ENCODE data around the gene RTP3.

The RTP3 gene

DNA sequence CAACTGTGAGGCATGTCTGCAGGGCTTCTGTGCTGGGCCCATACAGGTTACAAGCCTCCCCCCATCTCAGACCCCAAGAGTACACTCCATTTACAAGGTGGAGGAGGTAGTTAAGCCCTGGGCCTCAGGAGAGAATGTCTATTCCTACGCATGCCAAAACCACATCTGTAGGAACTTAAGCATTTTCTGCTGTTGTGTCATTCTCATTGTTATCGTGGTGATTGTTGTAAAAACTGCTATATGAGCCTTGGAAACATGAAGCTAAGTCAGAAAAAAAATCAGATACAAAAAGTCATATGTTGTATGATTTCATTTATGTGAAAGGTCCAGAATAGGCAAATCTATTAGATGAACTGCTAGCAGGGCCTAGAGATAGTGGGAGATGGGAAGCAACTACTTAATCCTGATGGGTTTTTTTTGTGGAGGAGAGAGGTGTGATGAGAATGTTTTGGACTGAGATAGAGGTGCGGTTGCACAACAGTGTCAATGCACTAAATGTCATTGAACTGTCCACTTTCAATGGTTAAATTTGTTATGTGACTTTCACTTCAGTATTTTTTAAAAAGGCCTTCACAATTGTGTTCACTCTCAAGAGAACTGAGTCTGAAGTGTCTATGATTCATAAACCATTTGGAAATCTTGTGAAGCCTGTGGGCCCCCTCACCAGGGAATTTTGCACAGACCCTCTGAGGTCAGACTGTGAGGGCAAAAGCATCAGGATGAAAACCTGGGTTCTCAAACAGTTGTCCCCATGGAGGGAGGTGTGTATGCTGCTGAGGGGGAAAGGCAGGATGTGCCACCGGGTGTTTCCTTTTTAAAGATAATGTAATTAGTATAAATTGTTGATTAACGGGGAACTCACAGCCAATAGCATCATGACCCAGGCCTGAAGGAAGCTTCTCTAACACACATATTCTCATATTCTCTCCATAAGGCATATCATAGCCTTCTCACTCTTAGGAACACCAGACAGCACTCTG lies 3.2 kb downstream of the RTP3 start:
- Histone ChIP-seq H3K36me3 (ENCODE audit: control insufficient read depth in 1 of 2, insufficient read depth in 2 of 2, low read length in 2 of 2) (no peaks in the 10 kb centered on the region), H3K9ac (ENCODE audit: low read depth in 1 of 2, low read length in 2 of 2) (no peak overlapping the region), H3K9me3 (ENCODE audit: control insufficient read depth in 1 of 2, low read length in 2 of 2) (no peaks in the 10 kb centered on the region), H3K4me1 (ENCODE audit: control insufficient read depth in 1 of 2, insufficient read depth in 2 of 2, low read length in 2 of 2) (no peaks in the 10 kb centered on the region), H3K27me3 (ENCODE audit: control insufficient read depth in 1 of 2, insufficient read depth in 2 of 2, low read length in 2 of 2) (no peaks in the 10 kb centered on the region), H3K4me3 (ENCODE audit: low read depth in 1 of 2, low read length in 2 of 2) (no peak overlapping the region), H3K27ac (ENCODE audit: low read depth, low read length) (no peak overlapping the region)

DNA sequence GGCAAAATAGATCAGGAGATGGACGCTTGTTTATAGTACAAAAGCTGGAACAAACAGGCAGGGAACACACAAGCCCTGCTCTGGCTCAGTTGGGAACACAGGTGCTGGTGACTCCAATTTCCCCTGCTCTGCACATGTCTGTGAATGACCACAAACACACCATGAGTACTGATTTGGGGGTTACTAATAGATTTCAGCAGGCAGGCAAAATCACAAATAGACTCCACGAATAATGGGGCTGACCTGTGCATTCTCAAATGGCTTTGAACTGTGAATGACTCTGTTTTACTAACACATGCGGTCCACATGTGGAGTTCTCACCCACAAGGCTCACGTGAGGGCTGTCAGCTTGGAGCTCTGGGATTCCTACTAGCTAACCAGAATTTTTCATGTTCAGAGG lies 3.9 kb downstream of the RTP3 start:
- Histone ChIP-seq H3K4me1 (ENCODE audit: control insufficient read depth in 1 of 2, insufficient read depth in 2 of 2, low read length in 2 of 2) (no peaks in the 10 kb centered on the region), H3K27ac (ENCODE audit: low read depth, low read length) (no peak overlapping the region), H3K27me3 (ENCODE audit: control insufficient read depth in 1 of 2, insufficient read depth in 2 of 2, low read length in 2 of 2) (no peaks in the 10 kb centered on the region), H3K9me3 (ENCODE audit: control insufficient read depth in 1 of 2, low read length in 2 of 2) (no peaks in the 10 kb centered on the region), H3K36me3 (ENCODE audit: control insufficient read depth in 1 of 2, insufficient read depth in 2 of 2, low read length in 2 of 2) (no peaks in the 10 kb centered on the region), H3K9ac (ENCODE audit: low read depth in 1 of 2, low read length in 2 of 2) (no peak overlapping the region), H3K4me3 (ENCODE audit: low read depth in 1 of 2, low read length in 2 of 2) (no peak overlapping the region)

DNA sequence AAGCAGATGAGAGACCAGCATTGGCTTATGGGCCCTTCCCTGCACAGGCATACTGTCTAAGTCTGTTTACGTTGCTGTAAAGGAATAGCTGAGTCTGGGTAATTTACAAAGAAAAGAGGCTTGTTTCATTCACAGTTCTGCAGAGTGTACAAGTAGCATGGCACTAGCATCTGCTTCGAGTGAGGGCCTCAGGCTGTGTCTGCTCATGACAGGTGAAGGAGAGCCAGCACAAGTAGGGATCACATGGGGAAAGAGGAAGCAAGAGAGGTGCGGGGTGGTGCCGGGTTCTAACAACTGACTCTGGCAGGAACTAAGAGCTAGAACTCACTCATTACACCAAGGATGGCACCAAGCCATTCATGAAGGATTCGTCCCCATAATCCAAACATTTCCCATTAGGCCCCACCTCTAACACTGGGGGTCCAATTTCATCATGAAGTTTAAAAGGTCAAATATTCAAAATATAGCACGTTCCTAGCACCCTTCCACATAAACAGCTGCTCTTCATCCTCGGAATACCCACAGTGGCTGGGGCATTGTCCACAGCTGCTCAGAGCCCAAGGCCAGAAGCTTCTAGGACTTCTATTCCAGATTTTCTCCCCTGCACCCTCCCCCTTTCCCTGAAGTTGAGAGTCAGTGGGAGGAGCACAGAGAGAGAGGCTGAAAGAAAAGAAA lies 5.6 kb downstream of the RTP3 start:
- Histone ChIP-seq H3K27me3 (ENCODE audit: control insufficient read depth in 1 of 2, insufficient read depth in 2 of 2, low read length in 2 of 2) (no peaks in the 10 kb centered on the region), H3K4me1 (ENCODE audit: control insufficient read depth in 1 of 2, insufficient read depth in 2 of 2, low read length in 2 of 2) (no peaks in the 10 kb centered on the region), H3K27ac (ENCODE audit: low read depth, low read length) (no peak overlapping the region), H3K9me3 (ENCODE audit: control insufficient read depth in 1 of 2, low read length in 2 of 2) (no peaks in the 10 kb centered on the region), H3K36me3 (ENCODE audit: control insufficient read depth in 1 of 2, insufficient read depth in 2 of 2, low read length in 2 of 2) (no peaks in the 10 kb centered on the region), H3K4me3 (ENCODE audit: low read depth in 1 of 2, low read length in 2 of 2) (no peak overlapping the region), H3K9ac (ENCODE audit: low read depth in 1 of 2, low read length in 2 of 2) (no peak overlapping the region)

DNA sequence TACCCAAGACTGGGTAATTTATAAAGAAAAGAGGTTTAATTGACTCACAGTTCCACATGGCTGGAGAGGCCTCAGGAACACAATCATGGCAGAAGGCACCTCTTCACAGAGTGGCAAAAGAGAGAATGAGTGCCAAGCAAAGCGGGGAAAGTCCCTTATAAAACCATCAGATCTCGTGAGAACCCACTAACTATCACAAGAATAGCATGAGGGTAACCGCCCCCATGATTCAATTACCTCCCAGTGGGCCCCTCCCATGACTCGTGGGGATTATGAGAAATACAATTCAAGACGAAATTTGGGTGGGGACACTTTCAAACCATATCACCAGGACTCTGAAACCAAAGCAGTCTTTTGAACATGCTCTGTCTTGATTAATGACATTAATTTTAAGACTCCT lies 7.0 kb downstream of the RTP3 start:
- Histone ChIP-seq H3K9ac (ENCODE audit: low read depth in 1 of 2, low read length in 2 of 2) (no peak overlapping the region), H3K9me3 (ENCODE audit: control insufficient read depth in 1 of 2, low read length in 2 of 2) (no peaks in the 10 kb centered on the region), H3K4me3 (ENCODE audit: low read depth in 1 of 2, low read length in 2 of 2) (no peak overlapping the region), H3K36me3 (ENCODE audit: control insufficient read depth in 1 of 2, insufficient read depth in 2 of 2, low read length in 2 of 2) (no peaks in the 10 kb centered on the region), H3K4me1 (ENCODE audit: control insufficient read depth in 1 of 2, insufficient read depth in 2 of 2, low read length in 2 of 2) (no peaks in the 10 kb centered on the region), H3K27ac (ENCODE audit: low read depth, low read length) (no peak overlapping the region), H3K27me3 (ENCODE audit: control insufficient read depth in 1 of 2, insufficient read depth in 2 of 2, low read length in 2 of 2) (no peaks in the 10 kb centered on the region)

DNA sequence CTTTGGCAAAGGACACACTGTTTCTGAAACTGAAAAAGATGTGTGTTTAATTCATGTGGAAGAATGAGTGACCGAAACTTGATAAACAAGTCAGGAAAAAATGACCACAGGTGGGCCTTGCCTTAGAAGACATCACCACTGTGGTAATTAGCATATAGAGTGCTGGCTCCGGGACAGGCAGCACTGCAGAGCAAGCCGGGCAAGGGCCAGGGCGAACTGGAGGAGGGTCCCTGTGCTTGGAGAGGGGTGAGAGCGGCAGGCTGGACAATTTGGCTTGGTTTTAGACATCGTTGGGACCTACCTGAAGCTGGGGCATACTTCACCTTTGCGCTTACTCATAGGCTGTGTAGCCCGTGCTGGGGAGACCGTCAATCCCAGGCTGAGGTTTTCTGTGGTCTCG lies 8.2 kb downstream of the RTP3 start:
- no peak overlapping the region for H3K9ac ChIP-seq (ENCODE audit: low read depth in 1 of 2, low read length in 2 of 2)
- no peak overlapping the region for H3K4me3 ChIP-seq (ENCODE audit: low read depth in 1 of 2, low read length in 2 of 2)
- no peaks in the 10 kb centered on the region for H3K27me3 ChIP-seq (ENCODE audit: control insufficient read depth in 1 of 2, insufficient read depth in 2 of 2, low read length in 2 of 2)
- H3K36me3 ChIP-seq (ENCODE audit: control insufficient read depth in 1 of 2, insufficient read depth in 2 of 2, low read length in 2 of 2), result no peaks in the 10 kb centered on the region
- no peak overlapping the region for H3K27ac ChIP-seq (ENCODE audit: low read depth, low read length)
- H3K9me3 ChIP-seq (ENCODE audit: control insufficient read depth in 1 of 2, low read length in 2 of 2), result no peaks in the 10 kb centered on the region
- H3K4me1 ChIP-seq (ENCODE audit: control insufficient read depth in 1 of 2, insufficient read depth in 2 of 2, low read length in 2 of 2), result no peaks in the 10 kb centered on the region

DNA sequence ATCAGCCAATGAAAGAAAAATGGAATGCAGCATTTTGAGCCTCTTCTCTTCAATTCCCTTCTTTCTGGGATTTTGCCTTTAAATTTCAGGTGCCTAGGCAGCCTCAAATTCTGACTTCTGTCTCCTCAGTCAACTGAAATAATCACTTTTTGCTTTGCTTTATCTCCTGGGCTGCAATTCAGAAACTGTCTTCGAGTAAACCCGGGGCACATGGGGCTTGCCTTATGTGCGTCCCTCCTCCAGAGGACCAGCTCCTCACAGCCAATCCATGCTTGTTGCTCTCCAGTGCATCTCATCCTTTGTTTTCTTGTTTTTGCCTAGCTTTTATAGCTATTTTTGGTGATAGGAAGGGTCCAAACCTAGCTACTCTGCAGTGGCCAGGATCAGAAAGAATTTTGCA lies 8.8 kb downstream of the RTP3 start:
- no peaks in the 10 kb centered on the region for H3K9me3 ChIP-seq (ENCODE audit: control insufficient read depth in 1 of 2, low read length in 2 of 2)
- no peaks in the 10 kb centered on the region for H3K36me3 ChIP-seq (ENCODE audit: control insufficient read depth in 1 of 2, insufficient read depth in 2 of 2, low read length in 2 of 2)
- H3K4me1 ChIP-seq (ENCODE audit: control insufficient read depth in 1 of 2, insufficient read depth in 2 of 2, low read length in 2 of 2), result no peaks in the 10 kb centered on the region
- no peak overlapping the region for H3K9ac ChIP-seq (ENCODE audit: low read depth in 1 of 2, low read length in 2 of 2)
- no peak overlapping the region for H3K4me3 ChIP-seq (ENCODE audit: low read depth in 1 of 2, low read length in 2 of 2)
- H3K27ac ChIP-seq (ENCODE audit: low read depth, low read length), result no peak overlapping the region
- no peaks in the 10 kb centered on the region for H3K27me3 ChIP-seq (ENCODE audit: control insufficient read depth in 1 of 2, insufficient read depth in 2 of 2, low read length in 2 of 2)

DNA sequence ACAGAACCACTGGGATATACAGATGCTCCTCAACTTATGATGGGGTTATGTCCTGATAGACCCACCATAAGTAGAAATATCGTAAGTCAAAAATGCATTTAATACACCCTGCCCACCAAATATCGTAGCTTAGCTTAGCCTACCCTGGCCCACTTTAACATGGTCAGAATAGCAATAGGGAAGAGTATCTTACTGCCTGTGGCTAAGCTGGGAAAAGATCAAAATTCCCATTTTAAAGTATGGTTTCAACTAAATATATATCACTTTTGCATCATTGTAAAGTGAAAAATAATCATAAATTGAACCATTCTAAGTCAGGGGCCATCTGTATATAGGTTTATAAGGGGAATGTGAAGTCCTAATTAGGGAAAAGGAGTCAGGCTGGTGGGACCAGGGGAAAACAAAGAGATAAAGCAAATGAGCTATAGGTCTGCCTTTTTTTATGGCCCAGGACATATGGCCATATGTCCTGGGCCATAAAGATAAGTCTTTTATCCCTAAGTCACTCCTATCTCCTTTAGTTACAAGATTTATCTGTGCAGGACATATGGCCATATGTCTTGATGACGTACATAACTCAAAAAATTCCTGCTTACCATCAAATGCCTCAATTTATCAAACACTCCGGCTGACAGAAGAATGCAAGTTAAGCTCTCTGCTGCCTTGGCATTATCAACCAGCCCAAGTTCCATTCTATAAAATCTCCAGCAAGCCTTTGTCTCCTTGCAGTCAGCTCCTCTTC lies 11.2 kb downstream of the RTP3 start:
- Histone ChIP-seq H3K9me3 (ENCODE audit: control insufficient read depth in 1 of 2, low read length in 2 of 2) (no peaks in the 10 kb centered on the region), H3K27ac (ENCODE audit: low read depth, low read length) (no peak overlapping the region), H3K4me1 (ENCODE audit: control insufficient read depth in 1 of 2, insufficient read depth in 2 of 2, low read length in 2 of 2) (no peaks in the 10 kb centered on the region), H3K27me3 (ENCODE audit: control insufficient read depth in 1 of 2, insufficient read depth in 2 of 2, low read length in 2 of 2) (no peaks in the 10 kb centered on the region), H3K36me3 (ENCODE audit: control insufficient read depth in 1 of 2, insufficient read depth in 2 of 2, low read length in 2 of 2) (no peaks in the 10 kb centered on the region), H3K4me3 (ENCODE audit: low read depth in 1 of 2, low read length in 2 of 2) (no peak overlapping the region), H3K9ac (ENCODE audit: low read depth in 1 of 2, low read length in 2 of 2) (no peak overlapping the region)

DNA sequence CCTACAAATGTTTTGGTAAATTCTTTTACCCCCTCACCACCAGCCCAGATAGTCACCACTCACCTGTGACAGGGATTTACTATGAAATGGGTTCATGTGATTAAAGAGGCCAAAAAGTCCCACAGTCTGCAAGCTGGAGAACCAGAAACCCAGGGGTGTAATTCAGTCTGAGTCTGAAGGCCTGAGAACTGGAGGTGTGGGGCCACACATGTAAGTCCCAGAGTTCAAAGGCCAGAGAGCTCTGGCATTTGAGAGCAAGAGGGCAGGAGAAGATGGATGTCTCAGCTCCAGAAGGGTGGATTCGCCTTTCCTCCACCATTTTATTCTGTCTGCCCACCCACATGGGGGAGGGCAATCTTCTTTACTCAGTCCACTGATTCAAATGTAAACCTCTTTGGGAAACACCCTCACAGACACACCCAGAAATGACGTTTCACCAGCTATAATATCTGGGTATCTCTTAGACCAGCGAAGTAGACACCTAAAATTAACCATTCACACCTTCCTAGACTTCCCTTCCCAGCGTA lies 11.9 kb downstream of the RTP3 start:
- Histone ChIP-seq H3K27ac (ENCODE audit: low read depth, low read length) (no peak overlapping the region), H3K4me1 (ENCODE audit: control insufficient read depth in 1 of 2, insufficient read depth in 2 of 2, low read length in 2 of 2) (no peaks in the 10 kb centered on the region), H3K9ac (ENCODE audit: low read depth in 1 of 2, low read length in 2 of 2) (no peak overlapping the region), H3K9me3 (ENCODE audit: control insufficient read depth in 1 of 2, low read length in 2 of 2) (no peaks in the 10 kb centered on the region), H3K36me3 (ENCODE audit: control insufficient read depth in 1 of 2, insufficient read depth in 2 of 2, low read length in 2 of 2) (no peaks in the 10 kb centered on the region), H3K4me3 (ENCODE audit: low read depth in 1 of 2, low read length in 2 of 2) (no peak overlapping the region), H3K27me3 (ENCODE audit: control insufficient read depth in 1 of 2, insufficient read depth in 2 of 2, low read length in 2 of 2) (no peaks in the 10 kb centered on the region)

DNA sequence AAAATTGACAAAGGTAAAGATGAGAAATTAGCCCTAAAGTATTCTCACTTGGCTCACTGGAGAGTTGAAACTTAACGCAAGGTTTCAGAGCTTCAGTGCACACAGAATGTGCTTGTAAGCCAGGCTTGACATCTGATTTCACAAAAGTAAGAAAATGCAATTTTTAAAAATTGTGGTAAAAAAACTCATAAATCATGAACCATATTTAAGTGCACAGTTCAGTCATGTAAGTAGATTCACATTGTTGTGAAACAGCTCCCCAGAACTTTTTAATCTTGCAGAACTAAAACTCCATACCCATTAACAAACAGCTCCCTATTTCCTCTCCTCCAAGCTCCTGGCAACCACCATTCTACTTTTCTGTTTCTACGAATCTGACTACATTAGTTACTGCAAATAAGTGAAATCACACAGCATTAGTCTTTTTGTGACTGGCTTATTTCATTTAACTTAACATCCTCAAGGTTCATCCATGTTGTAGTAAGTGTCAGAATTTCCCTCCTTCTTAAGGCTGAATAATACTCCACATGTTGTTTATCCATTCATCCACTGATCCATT lies 14.5 kb downstream of the RTP3 start:
- Histone ChIP-seq H3K4me3 (ENCODE audit: low read depth in 1 of 2, low read length in 2 of 2) (no peak overlapping the region), H3K9me3 (ENCODE audit: control insufficient read depth in 1 of 2, low read length in 2 of 2) (no peaks in the 10 kb centered on the region), H3K9ac (ENCODE audit: low read depth in 1 of 2, low read length in 2 of 2) (no peak overlapping the region), H3K36me3 (ENCODE audit: control insufficient read depth in 1 of 2, insufficient read depth in 2 of 2, low read length in 2 of 2) (no peaks in the 10 kb centered on the region), H3K4me1 (ENCODE audit: control insufficient read depth in 1 of 2, insufficient read depth in 2 of 2, low read length in 2 of 2) (no peaks in the 10 kb centered on the region), H3K27ac (ENCODE audit: low read depth, low read length) (no peak overlapping the region), H3K27me3 (ENCODE audit: control insufficient read depth in 1 of 2, insufficient read depth in 2 of 2, low read length in 2 of 2) (no peaks in the 10 kb centered on the region)
